IPS-NIHi7 (cell line): ENCODE results near the gene POLN.

Experiments
- DNase-seq: peaks from one replicate; pipeline ENCODE4 v3.0.0; 2012; ENCODE audit warnings: mixed read lengths; ENCODE audit errors: extremely low spot score

Gene POLN

GRCh38 chr4:2059726-2060602, 182.0 kb downstream of the POLN start:
- DNase-seq = no peak

GRCh38 chr4:2059046-2059725, 182.7 kb downstream of the POLN start, which contains the start of gene NAT8L:
NAT8L (plus strand) TSS chr4:2059327; CDS start chr4:2059512, 185 bp downstream.
- DNase-seq = peak; percentile 74

- DNase-seq = peak; percentile 71
Measured at GRCh38 chr4:2058264-2059045, 183.5 kb downstream of the POLN start.

GRCh38 chr4:2057382-2058065, 184.4 kb downstream of the POLN start:
- no peak for DNase-seq

GRCh38 chr4:2054217-2054616, 187.7 kb downstream of the POLN start:
- DNase-seq = no peak

GRCh38 chr4:2051086-2051485, 190.8 kb downstream of the POLN start:
- DNase-seq = no peak

- no peak for DNase-seq
Measured at GRCh38 chr4:2049811-2050210, 192.1 kb downstream of the POLN start.

GRCh38 chr4:2049381-2049780, 192.5 kb downstream of the POLN start:
- no peak for DNase-seq

GRCh38 chr4:2048831-2049230, 193.1 kb downstream of the POLN start:
- no peak for DNase-seq

GRCh38 chr4:2047781-2048581, 193.9 kb downstream of the POLN start:
- no peak for DNase-seq

GRCh38 chr4:2047031-2047660, 194.8 kb downstream of the POLN start:
- DNase-seq = no peak

GRCh38 chr4:2046031-2046961, 195.6 kb downstream of the POLN start:
- no peak for DNase-seq

GRCh38 chr4:2045518-2045951, 196.4 kb downstream of the POLN start:
- DNase-seq = no peak

- DNase-seq = no peak
Measured at GRCh38 chr4:2044542-2045517, 197.1 kb downstream of the POLN start.

GRCh38 chr4:2044119-2044485, 197.8 kb downstream of the POLN start:
- DNase-seq = no peak

GRCh38 chr4:2043396-2044118, 198.4 kb downstream of the POLN start:
- no peak for DNase-seq

GRCh38 chr4:2042947-2043395, 198.9 kb downstream of the POLN start:
- no peak for DNase-seq
